ENCODE measurements around the gene RPS6KA1.

Gene RPS6KA1

DNA sequence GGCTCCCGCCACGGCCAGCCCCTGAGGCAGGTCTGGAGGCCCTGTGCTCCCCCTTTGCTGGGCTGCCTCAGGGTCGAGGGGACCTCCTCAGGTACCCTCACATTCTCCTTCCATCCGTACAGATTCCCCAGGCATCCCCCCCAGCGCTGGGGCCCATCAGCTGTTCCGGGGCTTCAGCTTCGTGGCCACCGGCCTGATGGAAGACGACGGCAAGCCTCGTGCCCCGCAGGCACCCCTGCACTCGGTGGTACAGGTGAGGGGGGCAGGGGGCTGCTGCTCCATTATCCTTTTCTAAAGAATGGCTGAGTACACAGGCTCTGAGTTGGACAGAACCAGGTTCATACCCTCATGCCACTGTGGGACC lies 29.1 kb downstream of the RPS6KA1 start:
- DNase-seq (ENCODE audit: extremely low read depth, insufficient read length) = no peak
- Histone ChIP-seq H3K27me3 (replicated peaks; ENCODE audit: control insufficient read depth, insufficient read depth, low read length) (no peaks in the 10 kb centered on the region), H3K36me3 (ENCODE audit: control insufficient read depth, insufficient read depth, low read length) (peaks cover 63% of the 10 kb centered on the region), H3K4me3 (replicated peaks; ENCODE audit: low read depth, low read length) (no peak overlapping the region)
- TF ChIP-seq, protein P1, sequence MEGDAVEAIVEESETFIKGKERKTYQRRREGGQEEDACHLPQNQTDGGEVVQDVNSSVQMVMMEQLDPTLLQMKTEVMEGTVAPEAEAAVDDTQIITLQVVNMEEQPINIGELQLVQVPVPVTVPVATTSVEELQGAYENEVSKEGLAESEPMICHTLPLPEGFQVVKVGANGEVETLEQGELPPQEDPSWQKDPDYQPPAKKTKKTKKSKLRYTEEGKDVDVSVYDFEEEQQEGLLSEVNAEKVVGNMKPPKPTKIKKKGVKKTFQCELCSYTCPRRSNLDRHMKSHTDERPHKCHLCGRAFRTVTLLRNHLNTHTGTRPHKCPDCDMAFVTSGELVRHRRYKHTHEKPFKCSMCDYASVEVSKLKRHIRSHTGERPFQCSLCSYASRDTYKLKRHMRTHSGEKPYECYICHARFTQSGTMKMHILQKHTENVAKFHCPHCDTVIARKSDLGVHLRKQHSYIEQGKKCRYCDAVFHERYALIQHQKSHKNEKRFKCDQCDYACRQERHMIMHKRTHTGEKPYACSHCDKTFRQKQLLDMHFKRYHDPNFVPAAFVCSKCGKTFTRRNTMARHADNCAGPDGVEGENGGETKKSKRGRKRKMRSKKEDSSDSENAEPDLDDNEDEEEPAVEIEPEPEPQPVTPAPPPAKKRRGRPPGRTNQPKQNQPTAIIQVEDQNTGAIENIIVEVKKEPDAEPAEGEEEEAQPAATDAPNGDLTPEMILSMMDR (IDR thresholded peaks at IDR 0.05; ENCODE audit: insufficient read depth, low read length, poor library complexity, severe bottlenecking) = no peak

DNA sequence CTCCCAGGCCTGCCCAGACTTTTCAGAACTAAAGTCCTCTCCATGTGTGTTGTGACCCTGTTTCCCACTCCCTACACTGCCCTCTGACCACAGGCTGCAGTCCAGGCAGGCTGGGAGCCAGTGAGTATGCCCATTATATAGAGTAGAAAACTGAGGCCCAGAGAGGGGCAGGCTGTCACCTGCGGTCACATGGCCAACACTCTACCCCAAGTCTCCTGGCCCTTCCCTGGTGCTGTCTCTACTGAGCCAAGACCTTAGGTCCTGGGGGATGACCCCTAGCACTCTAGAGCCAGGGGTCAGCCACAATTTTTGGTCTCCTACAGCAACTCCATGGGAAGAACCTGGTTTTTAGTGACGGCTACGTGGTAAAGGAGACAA lies 30.8 kb downstream of the RPS6KA1 start:
- H3K4me3 ChIP-seq (replicated peaks; ENCODE audit: low read depth, low read length) = no peak overlapping the region
- TF ChIP-seq, protein P1 (IDR thresholded peaks at IDR 0.05; ENCODE audit: insufficient read depth, low read length, poor library complexity, severe bottlenecking) = no peak
- no peaks in the 10 kb centered on the region for H3K27me3 ChIP-seq (replicated peaks; ENCODE audit: control insufficient read depth, insufficient read depth, low read length)
- DNase-seq (ENCODE audit: extremely low read depth, insufficient read length) = no peak
- peaks cover 52% of the 10 kb centered on the region for H3K36me3 ChIP-seq (ENCODE audit: control insufficient read depth, insufficient read depth, low read length)

DNA sequence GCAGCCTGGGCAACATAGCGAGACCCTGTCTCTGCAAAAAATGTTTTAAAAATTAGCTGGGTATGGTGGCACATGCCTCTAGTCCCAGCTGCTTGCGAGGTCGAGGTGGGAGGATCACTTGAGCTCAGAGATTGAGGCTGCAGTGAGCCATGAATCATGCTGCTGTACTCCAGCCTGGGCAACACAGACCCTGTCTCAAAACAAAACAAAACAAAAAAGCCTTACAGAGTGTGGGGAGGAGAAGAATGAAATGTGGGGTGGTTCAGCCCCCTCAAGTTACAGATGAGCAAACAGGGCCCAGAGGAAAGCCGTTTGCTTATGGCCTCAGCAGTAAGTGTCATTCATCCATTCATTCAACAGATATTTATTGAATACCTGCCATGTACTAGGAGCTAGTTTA lies 40.7 kb downstream of the RPS6KA1 start:
- no peak overlapping the region for H3K4me3 ChIP-seq (replicated peaks; ENCODE audit: low read depth, low read length)
- peaks cover 43% of the 10 kb centered on the region for H3K36me3 ChIP-seq (ENCODE audit: control insufficient read depth, insufficient read depth, low read length)
- TF ChIP-seq, protein P1 (IDR thresholded peaks at IDR 0.05; ENCODE audit: insufficient read depth, low read length, poor library complexity, severe bottlenecking) = no peak
- no peaks in the 10 kb centered on the region for H3K27me3 ChIP-seq (replicated peaks; ENCODE audit: control insufficient read depth, insufficient read depth, low read length)
- no peak for DNase-seq (ENCODE audit: extremely low read depth, insufficient read length)

DNA sequence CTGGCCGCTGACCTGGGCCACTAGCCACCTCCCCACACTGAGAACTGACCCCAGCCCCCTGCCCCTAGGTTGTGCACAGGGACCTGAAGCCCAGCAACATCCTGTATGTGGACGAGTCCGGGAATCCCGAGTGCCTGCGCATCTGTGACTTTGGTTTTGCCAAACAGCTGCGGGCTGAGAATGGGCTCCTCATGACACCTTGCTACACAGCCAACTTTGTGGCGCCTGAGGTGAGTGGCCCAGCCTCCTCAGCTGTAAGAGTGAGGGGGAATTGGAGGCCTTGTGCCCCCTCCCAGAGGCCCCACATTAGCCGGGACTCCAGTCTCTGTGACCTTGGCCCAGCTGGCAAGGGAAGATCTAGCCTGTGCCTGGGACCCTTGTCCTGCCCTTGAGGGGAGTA lies 41.8 kb downstream of the RPS6KA1 start:
- TF ChIP-seq, protein P1 (IDR thresholded peaks at IDR 0.05; ENCODE audit: insufficient read depth, low read length, poor library complexity, severe bottlenecking) = no peak
- Histone ChIP-seq H3K4me3 (replicated peaks; ENCODE audit: low read depth, low read length) (no peak overlapping the region), H3K27me3 (replicated peaks; ENCODE audit: control insufficient read depth, insufficient read depth, low read length) (no peaks in the 10 kb centered on the region), H3K36me3 (ENCODE audit: control insufficient read depth, insufficient read depth, low read length) (peaks cover 46% of the 10 kb centered on the region)
- DNase-seq (ENCODE audit: extremely low read depth, insufficient read length) = no peak

DNA sequence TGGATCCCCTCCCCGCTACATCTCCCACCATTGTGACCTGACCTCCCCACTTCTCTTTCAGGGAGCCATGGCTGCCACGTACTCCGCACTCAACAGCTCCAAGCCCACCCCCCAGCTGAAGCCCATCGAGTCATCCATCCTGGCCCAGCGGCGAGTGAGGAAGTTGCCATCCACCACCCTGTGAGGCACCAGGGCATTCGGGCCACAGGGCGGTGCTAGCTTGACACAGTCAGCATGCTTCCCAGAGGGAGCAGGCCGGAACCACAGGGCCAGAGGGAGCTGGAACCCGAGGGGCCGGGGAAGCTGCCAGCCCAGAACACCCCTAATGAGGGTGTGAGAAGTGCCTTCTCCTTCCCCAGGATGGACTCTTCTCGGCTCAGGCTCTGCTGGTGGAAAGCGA lies 44.5 kb downstream of the RPS6KA1 start:
- H3K36me3 ChIP-seq (ENCODE audit: control insufficient read depth, insufficient read depth, low read length) = peaks cover 36% of the 10 kb centered on the region
- TF ChIP-seq, protein P1 (IDR thresholded peaks at IDR 0.05; ENCODE audit: insufficient read depth, low read length, poor library complexity, severe bottlenecking) = no peak
- DNase-seq (ENCODE audit: extremely low read depth, insufficient read length) = no peak

DNA sequence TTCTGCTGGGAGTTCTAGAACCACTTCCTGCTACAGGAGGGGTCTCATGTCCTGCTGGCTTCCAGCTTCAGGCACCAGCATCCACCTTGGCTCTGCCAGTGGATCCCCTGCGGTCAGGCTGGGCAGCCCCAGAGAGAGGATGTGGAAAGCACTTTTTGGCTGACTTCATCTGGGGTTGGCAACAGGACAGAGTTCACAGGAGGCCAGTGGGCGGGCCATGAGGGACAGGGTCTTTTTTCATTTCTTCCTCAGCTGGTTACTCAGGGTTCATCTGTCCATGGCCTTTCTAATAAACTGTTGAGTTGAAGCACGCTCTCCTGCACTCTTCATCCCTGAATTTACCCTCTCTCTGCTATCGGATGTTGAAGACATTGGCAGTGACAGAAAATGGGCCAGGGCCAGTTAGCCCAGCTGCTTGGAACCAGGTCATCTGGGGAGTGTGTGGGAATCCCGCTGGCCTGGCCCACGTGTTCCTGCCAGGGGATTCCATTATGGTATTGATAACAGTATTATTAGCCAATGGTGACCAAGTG lies 45.2 kb downstream of the RPS6KA1 start:
- Histone ChIP-seq H3K27me3 (replicated peaks; ENCODE audit: control insufficient read depth, insufficient read depth, low read length) (no peaks in the 10 kb centered on the region), H3K36me3 (ENCODE audit: control insufficient read depth, insufficient read depth, low read length) (peaks cover 33% of the 10 kb centered on the region), H3K4me3 (replicated peaks; ENCODE audit: low read depth, low read length) (no peak overlapping the region)
- no peak for DNase-seq (ENCODE audit: extremely low read depth, insufficient read length)
- TF ChIP-seq, protein P1 (IDR thresholded peaks at IDR 0.05; ENCODE audit: insufficient read depth, low read length, poor library complexity, severe bottlenecking) = no peak

More for the DNA sequence above, 44.5 kb downstream of the RPS6KA1 start:
- Histone ChIP-seq H3K4me3 (replicated peaks; ENCODE audit: low read depth, low read length) (no peak overlapping the region), H3K27me3 (replicated peaks; ENCODE audit: control insufficient read depth, insufficient read depth, low read length) (no peaks in the 10 kb centered on the region)
